Renal cortex interstitium (tissue), 11 donors: ENCODE results near the gene FZD8. TPM values are rescaled to one million over a fixed set of nuclear protein-coding genes. Genes with fewer than 3 reads are reported as not detected.
A peak's percentile ranks its signal among the peaks of the same experiment; 100 is the strongest.

Experiments used
- DNase-seq, 11 donors: peaks; one replicate each; pipeline ENCODE4 v3.0.0-alpha.2; 2013; ENCODE audit warnings: low read depth in 9 of 11, low spot score in 4 of 11; ENCODE audit errors: extremely low read depth in 1 of 11
- polyA plus RNA-seq, 3 donors: library from polyadenylated mRNA; unstranded; fragments of 120-200 nt; gene quantifications; one replicate each; pipeline ENCODE4 v1.2.1, GENCODE V29; 2013; ENCODE audit not compliant: insufficient read length in 3 of 3

The FZD8 gene
- polyA plus RNA-seq, 3 donors, result 10.7 to 16.9 (median 13.2) TPM

GRCh38 chr10:35613597-35614226, 28.4 kb downstream of the FZD8 start:
- no peak for DNase-seq

GRCh38 chr10:35613107-35613440, 29.0 kb downstream of the FZD8 start:
- DNase-seq, result no peak

GRCh38 chr10:35612385-35613106, 29.6 kb downstream of the FZD8 start:
- DNase-seq, result no peak

- no peak for DNase-seq
Measured at GRCh38 chr10:35611750-35612149, 30.3 kb downstream of the FZD8 start.

- no peak for DNase-seq
Measured at GRCh38 chr10:35608328-35608672, 33.8 kb downstream of the FZD8 start.

GRCh38 chr10:35607475-35608327, 34.4 kb downstream of the FZD8 start:
- DNase-seq, result peak in 1 of 11 donors; percentile 13

GRCh38 chr10:35606430-35606829, 35.7 kb downstream of the FZD8 start:
- DNase-seq, result no peak

GRCh38 chr10:35605191-35605590, 36.9 kb downstream of the FZD8 start, which contains the start of gene GJD4:
TSS of gene GJD4 (plus strand) at chr10:35605341. CDS start at chr10:35605568, 227 bp downstream.
- DNase-seq, result no peak

GRCh38 chr10:35600193-35600592, 41.9 kb downstream of the FZD8 start:
- DNase-seq, result no peak

- no peak for DNase-seq
Measured at GRCh38 chr10:35598379-35598778, 43.7 kb downstream of the FZD8 start.

- DNase-seq, result no peak
Measured at GRCh38 chr10:35595106-35595505, 47.0 kb downstream of the FZD8 start.

- no peak for DNase-seq
Measured at GRCh38 chr10:35594115-35595079, 47.7 kb downstream of the FZD8 start.

GRCh38 chr10:35592441-35592840, 49.7 kb downstream of the FZD8 start:
- no peak for DNase-seq

- no peak for DNase-seq
Measured at GRCh38 chr10:35588836-35589235, 53.3 kb downstream of the FZD8 start.

Other genes with a start within 250 kb of the FZD8 start
- under 1 TPM; 0.14 to 0.26 (median 0.17) TPM for gene GJD4, start 37.0 kb downstream of the FZD8 start, polyA plus RNA-seq